ENCODE results near the gene DIDO1.
"Not testable (repeated sequence)": the region's sequence is repeated elsewhere in the genome, so short reads cannot be mapped to it uniquely, and the experiment has no call there.

DIDO1 gene

DNA sequence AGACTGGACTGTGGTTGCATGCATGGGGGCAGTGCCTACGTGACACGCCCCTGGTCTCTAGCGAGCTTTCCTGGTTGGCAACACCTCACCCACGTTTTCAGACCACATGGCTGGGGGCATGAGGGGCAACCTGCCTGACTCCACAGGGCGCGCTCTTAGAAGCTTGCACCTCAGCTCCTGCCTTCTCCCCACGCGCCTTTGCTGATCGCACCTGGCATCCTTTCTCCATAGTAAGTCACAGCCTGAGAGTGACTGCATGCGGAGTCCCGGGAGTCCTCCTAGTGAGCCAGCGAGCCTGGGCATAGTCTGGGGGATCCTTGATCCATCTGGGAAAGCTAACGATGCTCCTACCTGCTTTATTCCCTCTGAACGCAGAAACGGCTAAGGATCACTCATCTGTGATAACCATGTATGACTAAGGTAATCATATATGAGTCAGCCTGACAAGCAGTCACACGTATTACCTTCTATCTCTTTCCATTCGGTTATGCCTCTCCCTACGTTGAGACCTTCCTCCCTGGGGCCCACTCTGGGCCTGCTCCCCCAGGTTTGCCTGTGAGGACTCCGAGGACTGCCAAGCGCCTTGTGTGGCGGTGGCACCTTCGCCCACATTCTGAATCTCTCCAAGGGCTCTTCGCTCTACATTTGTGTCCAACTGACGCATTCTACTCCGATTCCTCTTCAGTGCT lies 69.2 kb downstream of the DIDO1 start:
- no peak for DNase-seq (ENCODE audit: low read depth, low spot score)

DNA sequence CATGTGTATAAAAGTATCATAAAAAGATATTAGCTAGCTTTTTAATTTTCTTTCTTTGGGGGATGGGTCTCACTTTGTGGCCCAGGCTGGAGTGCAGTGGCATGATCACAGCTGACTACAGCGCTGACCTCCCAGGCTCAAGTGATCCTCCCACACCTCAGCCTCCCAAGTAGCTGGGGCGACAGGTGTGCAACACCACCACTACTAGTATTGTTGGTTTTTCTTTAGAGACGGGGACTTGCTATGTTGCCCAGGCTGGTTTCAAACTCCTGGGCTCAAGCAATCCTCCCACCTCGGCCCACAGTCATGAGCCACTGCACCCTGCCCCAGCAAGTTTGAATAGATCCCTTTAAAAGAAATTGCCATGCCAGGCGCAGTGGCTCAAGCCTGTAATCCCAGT lies 71.2 kb downstream of the DIDO1 start:
- DNase-seq (ENCODE audit: low read depth, low spot score), result no peak

DNA sequence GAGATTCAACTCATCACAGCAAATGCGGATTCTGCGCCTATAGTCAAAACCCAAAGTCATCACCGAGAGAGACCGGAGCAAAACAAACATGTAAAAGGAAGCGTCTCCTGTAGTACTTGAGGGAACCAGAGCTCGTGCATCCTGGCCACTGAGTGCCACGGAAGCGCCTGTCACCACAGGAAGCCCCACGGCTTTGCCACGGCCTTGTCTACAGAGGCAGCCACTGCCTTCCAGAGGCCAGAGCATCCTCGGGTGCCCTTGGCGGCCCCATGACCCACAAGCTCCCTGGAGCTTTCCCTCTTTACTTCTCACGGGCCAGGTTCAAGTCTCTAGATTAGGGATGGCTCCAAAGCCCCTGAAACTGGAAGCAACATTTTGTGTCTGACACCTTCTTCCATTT lies 72.2 kb downstream of the DIDO1 start:
- no peak for DNase-seq (ENCODE audit: low read depth, low spot score)

DNA sequence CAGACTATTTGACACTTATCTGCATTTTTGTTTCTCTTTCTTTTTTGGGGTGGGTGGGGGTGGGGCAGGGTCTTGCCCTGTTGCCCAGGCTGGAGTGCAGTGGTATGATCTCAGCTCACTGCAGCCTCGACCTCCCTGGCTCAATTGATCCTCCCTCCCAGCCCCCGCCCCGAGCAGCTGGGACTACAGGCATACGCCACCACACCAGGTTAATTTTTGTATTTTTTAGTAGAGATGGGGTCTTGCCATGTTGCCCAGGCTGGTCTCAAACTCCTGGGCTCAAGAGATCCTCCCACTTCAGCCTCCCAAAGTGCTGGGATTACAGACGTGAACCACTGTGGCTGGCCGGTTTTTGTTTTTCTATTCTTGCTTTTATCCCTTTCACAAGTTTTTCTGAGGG lies 73.0 kb downstream of the DIDO1 start:
- DNase-seq (ENCODE audit: low read depth, low spot score), result not testable (repeated sequence)

DNA sequence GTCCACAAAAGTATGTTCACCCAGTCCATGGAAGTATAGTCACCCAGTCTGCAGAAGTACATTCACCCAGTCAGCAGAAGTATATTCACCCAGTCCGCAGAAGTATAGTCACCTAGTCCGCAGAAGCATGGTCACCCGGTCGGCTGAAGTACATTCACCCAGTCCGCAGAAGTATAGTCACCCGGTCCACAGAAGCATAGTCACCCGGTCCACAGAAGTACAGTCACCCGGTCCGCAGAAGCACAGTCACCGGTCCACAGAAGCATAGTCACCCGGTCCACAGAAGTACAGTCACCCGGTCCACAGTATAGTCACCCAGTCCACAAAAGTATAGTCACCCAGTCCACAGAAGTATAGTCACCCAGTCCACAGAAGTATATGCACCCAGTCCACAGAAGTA lies 73.5 kb downstream of the DIDO1 start:
- DNase-seq (ENCODE audit: low read depth, low spot score), result no peak

DNA sequence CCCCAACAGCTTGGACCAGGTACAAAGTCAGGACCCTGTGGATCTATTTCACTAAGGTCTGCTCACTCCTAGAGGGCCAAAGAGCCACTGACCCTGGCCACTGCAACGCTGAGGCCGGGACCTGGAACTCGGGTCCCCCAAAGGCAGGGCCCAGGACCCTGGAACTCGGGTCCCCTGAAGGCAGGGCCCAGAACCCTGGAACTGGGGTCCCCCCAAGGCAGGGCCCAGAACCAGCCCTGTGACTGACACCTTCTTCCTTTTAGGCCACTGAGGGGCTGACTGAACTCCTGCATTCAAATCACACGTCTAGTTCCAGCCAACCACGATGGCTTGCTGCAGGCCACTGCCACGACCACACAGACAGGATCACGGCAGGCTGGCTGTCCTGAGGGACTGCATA lies 74.1 kb downstream of the DIDO1 start:
- DNase-seq (ENCODE audit: low read depth, low spot score), result no peak

DNA sequence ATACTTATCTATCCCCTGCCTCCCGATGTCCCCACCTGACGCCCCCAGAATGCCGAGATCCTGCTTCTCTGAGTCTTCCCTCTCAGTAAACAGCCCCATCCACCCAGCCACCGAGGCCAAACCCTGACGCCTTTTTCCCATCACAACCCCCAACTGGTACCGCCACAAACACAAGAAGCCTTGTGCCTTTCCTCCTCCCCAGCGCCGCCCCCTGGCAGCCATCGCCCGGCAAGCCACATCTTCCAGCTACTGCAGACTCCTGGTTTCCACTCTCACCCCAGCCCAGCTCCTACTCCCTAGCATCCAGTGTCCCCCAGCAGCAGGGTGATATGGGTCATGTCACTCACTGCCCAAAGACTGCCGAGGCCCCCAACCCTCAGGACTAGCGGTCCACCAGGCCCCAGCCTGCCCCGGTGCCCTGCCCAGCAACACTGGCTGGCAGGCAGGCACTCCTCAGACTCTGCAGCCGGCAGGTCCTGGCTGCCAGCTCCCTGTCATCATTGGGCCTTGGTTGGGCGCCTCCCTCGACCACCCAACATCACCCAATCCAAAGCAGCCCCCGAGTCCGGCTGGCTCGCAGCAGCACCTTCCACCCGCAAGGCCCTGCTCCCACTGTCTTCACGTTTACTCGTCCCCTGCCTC lies 75.9 kb downstream of the DIDO1 start:
- no peak for DNase-seq (ENCODE audit: low read depth, low spot score)

DNA sequence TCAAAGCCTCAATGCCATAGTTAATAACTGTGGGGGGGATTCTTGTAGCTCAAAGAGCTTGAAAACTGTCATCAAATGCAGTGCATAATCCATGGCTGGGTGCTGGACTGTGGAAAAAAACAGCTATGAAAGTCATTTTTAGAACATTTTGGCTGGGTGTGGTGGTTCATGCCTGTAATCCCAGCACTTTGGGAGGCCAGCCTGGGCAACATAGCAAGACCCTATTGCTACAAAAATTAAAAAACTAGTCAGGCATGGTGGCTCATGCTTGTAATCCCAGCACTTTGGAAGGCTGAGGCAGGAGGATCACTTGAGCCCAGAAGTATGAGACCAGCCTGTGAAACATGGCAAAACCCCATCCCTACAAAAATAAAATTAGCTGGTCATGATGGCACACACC lies 76.9 kb downstream of the DIDO1 start:
- no peak for DNase-seq (ENCODE audit: low read depth, low spot score)

DNA sequence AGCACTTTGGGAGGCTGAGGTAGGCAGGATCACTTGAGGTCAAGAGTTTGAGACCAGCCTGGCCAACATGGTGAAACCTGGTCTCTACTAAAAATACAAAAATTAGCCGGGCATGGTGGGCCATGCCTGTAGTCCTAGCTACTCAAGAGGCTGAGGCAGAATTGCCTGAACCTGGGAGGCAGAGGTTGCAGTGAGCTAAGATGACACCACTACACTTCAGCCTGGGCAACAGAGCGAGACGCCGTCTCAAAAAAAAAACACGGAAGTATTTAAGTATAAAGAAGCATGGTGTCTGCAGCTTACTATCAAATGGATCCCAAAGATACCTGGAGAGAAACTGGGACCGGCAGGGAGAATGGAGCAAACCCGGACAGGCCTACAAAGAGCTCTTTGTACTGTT lies 77.4 kb downstream of the DIDO1 start:
- not testable (repeated sequence) for DNase-seq (ENCODE audit: low read depth, low spot score)

DNA sequence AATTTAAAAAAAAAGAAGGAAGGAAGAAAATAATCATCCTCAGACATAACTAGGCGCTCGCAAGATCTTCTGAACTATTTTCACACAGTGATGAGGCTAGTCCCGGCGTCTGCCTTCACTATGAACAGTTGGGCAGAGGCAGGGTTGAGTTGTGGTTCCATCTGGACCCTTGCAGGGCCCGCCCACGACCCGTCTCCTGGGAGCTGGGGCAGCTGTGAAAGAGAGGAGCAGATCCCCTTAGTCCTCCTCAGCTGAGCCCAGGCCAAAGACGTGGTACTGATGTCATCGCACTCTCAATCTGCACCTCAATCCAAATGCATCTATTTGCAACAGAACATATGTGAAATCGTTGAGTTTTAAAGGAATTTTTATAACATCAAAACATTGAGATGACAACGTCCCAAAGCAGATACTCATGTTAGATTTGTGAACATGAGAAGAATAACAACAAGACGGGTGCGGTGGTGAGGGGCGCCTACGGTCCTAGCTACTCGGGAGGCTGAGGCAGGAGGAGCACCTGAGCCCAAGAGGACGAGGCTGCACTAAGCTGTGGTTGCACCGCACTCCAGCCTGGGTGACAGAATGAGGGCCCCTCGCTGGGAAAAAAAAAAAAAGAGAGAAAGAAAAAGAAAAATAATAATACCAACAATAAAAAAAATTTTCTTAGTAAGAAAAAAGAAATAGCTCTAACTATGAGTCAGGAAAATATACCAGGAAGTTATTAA lies 80.0 kb downstream of the DIDO1 start:
- DNase-seq (ENCODE audit: low read depth, low spot score), result no peak

DNA sequence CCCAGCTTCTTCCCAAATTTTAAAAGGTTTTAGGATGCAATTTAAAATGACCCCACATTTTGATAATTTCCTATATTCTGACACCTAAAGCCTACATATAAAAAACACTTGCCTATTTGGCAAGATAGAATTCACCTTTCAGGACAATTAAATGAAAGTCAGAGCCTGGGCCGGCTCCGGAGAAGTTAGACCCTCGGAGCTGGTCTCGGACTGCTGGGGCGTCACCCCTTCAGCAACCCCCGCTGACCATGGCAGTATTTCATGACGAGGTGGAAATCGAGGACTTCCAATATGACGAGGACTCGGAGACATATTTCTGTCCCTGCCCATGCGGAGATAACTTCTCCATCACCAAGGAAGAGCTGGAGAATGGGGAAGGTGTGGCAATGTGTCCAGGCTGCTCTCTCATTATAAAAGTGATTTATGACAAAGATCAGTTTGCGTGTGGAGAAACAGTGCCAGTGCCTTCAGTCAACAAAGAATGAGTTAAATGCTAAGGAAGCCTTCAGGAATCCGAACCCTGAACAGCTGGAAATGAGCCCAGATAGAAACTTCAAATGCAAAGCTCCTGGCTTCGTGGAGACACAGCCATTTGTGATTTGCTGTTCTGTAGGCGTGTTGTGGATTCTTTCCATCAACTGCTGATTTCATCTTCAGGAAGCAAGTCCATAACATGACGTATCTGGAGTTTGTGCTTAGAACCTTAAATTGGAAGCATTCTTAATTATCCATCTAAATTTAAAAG lies 80.7 kb downstream of the DIDO1 start:
- no peak for DNase-seq (ENCODE audit: low read depth, low spot score)

DNA sequence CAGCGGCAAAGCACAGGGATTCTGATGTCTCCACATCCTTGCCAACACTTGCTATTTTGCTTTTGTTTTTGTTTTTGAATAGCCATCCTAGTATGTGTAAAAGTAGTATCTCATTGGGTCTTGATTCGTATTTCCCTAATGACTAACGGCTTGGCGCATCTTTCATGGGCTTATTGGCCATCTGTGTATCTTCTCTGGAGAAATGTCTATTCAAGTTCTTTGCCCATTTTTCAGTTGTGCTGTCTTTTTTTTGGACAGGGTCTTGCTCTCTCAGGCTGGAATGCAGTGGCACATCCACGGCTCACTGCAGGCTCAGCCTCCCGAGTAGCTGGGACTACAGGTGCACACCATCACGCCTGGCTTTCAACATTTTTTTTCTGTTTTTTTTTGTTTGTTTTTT lies 82.1 kb downstream of the DIDO1 start:
- no peak for DNase-seq (ENCODE audit: low read depth, low spot score)

DNA sequence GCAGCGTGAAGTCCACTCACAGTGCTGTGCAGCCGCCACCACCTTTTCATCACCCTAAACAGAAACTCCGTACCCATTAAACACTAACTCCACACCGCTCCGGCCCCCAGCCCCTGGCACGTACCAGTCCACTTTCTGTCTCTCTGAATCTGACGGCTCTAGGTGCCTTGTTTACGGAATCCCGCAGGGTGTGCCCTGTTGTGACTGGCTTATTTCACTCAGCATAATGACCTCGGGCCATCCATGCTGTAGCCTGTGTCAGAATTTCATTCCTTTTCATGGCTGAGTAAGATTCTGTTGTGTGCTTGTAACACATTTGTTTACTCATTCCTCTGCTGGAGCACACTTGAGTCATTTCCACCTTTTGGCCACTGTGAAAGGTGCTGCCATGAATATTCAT lies 82.6 kb downstream of the DIDO1 start:
- no peak for DNase-seq (ENCODE audit: low read depth, low spot score)

DNA sequence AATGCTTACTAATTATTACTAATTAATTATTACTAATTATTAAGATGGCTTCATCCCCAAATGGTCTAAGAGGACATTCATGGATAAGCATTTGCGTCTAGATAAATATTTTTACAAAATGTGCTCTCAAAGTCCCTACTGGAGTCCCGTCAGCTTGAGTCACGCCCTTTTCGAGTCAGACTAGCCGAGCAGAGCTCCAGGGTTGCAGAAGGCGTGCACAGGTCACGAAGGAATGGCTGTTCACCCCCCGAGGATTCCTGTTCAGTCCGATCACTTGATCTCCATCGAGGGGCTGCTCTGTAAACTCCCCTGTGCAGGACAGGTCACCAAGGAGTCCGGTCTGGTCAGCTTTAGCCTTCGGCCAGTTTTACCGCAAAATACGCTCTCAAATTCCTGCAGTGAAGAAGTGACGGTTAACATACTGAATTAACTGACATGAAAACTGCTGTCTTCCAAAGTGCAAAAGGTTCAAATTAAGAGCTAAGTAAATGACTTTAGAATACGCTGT lies 84.5 kb downstream of the DIDO1 start:
- no peak for DNase-seq (ENCODE audit: low read depth, low spot score)

DNA sequence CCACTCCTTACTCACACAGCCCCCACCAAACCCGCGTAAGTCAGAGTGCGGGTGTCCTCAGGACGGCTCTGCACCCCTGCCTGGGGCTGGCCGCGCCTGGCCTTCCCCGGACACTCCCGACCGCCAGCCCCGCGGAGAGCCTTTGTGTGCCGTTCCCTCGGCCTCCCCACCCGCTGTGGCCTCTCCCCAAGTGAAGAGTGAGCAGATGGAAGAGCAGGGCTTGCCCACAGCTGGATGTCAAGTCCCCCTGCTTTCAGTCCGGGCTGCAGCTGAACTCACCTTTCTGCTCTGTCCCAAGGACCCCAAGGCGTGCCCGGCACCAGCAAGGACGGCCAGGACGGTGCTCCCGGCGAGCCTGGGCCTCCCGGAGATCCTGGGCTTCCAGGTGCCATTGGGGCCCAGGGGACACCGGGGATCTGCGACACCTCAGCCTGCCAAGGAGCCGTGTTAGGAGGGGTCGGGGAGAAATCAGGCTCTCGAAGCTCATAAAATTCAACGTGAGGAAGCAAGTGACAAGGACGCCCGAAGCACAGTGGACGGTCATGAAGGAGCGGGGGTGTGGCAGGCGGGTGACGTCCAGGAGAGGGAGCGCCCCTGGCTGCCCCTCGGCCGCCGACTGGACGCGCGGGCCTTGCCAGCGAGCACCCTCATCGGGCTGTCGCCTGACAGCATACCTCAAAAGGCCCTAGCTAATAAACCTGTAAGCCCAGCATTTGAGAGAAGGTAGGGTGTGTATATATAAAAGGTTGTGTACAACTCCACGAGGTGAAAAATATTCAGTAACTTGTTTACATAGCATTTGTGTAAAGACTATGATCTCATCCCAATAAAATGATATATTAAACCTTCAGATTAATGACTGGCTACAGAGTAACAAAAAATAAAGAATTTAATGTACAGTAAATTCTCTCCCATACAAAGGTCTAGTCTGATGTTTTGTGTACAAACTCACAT lies 85.8 kb downstream of the DIDO1 start:
- DNase-seq (ENCODE audit: low read depth, low spot score), result no peak

DNA sequence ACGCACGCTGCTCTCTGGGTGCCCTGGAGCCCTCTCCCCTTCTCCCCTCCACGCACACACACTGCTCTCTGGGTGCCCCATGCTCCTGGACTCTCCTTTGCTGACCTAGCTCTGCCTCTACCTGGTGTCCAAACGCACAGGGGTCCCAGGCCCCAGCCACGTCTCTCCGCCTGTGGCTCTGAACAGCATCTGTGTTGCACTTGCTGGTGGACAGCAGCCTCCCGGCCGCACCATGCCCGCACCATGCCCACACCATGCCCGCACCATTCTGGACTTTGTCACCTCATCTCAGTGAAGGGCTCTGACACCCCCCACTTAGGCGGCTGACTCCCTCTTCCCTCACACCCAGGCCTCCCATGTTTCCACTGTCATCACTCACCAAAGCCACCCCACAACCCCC lies 86.5 kb downstream of the DIDO1 start:
- DNase-seq (ENCODE audit: low read depth, low spot score), result no peak

DNA sequence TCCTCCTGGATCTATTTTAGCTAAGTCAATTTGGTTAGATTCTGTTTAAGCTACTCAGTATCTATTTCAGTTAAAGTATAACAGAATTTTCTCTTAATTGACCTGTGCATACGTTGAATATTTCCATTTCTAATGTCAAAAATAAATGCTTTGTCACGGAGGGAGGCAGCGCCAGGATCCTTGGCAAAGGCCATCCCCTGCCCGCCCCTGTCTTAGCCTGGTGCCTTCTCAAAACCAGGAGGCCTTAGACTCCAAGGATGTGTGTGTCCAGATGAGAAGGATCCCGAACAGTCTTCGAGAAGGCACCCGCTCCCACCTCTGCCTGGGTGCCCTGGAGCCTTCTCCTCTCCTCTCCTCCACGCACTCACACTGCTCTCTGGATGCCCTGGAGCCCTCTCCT lies 87.0 kb downstream of the DIDO1 start:
- no peak for DNase-seq (ENCODE audit: low read depth, low spot score)

DNA sequence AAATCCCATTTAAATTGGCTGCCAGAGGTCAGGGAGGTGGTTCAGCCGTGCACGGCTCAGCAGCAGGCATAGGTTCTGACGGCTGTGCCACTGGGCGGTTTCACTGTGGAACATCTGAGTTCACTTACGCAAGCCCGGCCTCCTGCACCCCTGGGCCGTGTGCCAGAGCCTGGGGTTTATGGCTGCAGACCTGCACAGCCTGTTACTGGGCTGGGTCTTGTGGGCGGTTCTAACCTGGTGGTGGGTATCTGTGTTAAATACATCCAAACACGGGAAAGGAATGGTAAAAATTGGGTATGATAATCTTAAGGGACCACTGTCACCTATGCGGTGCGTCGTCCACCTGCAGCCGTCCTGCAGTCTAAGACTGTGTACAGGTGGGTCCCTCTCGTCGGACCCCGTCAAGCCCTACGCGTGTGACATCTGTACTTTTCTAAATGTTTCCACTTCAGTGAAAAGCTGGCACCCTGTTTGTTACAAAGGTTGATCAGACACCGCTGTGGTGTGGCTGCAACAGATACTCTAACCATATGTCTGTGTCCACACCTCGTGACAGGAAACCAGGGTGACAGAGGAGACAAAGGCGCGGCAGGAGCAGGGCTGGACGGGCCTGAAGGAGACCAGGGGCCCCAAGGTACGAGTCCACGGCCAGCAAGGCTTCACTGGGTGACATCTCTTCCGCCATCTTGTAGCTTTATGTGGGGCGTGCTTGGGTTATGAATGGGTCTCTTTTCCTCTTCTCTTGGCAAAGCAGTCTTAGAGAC lies 88.0 kb downstream of the DIDO1 start:
- DNase-seq (ENCODE audit: low read depth, low spot score), result no peak

DNA sequence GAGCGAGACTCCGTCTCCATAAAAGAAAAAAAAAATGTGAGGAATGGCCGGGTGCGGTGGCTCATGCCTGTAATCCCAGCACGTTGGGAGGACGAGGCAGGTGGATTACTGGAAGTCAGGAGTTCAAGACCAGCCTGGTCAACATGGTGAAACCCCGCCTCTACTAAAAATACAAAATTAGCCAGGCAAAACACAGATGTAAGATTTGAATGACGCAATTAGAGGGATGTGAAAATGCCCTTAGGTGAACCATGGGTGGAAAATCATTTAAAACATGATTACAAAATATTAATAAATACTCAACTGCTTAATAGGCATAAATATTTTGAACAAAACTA lies 88.5 kb downstream of the DIDO1 start:
- DNase-seq (ENCODE audit: low read depth, low spot score), result no peak

DNA sequence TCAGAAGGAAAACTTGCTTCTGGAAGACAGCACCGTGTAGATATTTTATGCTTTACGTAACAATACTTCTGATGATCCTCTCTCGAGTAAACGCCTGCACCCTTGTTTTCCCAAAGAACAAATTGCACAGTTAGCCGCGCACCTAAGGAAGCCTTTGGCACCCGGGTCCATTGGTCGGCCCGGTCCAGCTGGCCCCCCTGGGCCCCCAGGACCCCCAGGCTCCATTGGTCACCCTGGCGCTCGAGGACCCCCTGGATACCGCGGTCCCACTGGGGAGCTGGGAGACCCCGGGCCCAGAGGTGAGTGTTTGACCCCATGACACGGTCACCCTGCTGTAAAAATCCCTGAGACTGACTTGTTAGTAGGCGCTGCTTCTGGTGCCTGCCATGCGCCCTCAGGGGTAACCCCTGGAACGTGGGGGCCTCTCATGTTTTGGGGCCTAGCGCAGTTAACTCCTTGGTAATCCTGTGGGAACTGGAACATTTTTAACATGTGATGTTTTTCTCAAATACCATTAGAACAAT lies 89.3 kb downstream of the DIDO1 start:
- DNase-seq (ENCODE audit: low read depth, low spot score), result no peak
